IMR-90 (cell line): ENCODE measurements around the gene P2RY10. TPM values are rescaled to one million over a fixed set of nuclear protein-coding genes. Genes with fewer than 3 reads are reported as not detected.

ENCODE experiments used
- ATAC-seq: fragments of 200-7000 bp; cut with Tn5 transposase; 2 replicates; pipeline ENCODE4 v1.9.1; 2020; ENCODE audit warnings: low read depth, mild to moderate bottlenecking, moderate library complexity
- BruUV-seq: library from RNA; stranded (reverse); fragments of 400-500 nt; replicated peaks from 2 replicates; lab custom pipeline; 2021; lab: Mats Ljungman, UMichigan
- CTCF ChIA-PET: fragments of 300-600 bp; formaldehyde crosslinking; extraction: SDS; loops from one replicate; lab custom pipeline; 2021; ENCODE audit warnings: antibody characterized with exemption; lab: Yijun Ruan, JAX
- POLR2A ChIA-PET: fragments of 300-600 bp; sonication (Branson Sonifier 250); formaldehyde crosslinking; loops from one replicate; lab custom pipeline; 2022; ENCODE audit warnings: antibody characterized with exemption; ENCODE audit not compliant: unreplicated experiment; lab: Charles Lee
- DNase-seq: peaks from one replicate; pipeline ENCODE4 v3.0.0; 2013
- H2AFZ ChIP-seq: replicated peaks from 2 replicates; pipeline ENCODE3; 2013; ENCODE audit warnings: low read length, mild to moderate bottlenecking; ENCODE audit not compliant: poor library complexity
- H2AK5ac ChIP-seq: 2 replicates; pipeline ENCODE4 v1.6.1; 2013; ENCODE audit warnings: low read depth, low read length, inconsistent platforms
- H2AK9ac ChIP-seq: replicated peaks from 2 replicates; pipeline ENCODE3; 2013; ENCODE audit warnings: mild to moderate bottlenecking, low read depth, low read length, moderate library complexity; ENCODE audit not compliant: poor library complexity
- H2BK120ac ChIP-seq: 2 replicates; pipeline ENCODE4 v1.6.1; 2013; ENCODE audit warnings: low read depth, low read length, inconsistent platforms
- H2BK15ac ChIP-seq: 3 replicates; pipeline ENCODE4 v1.6.1; 2013; ENCODE audit warnings: low read depth, low read length, inconsistent platforms
- H2BK20ac ChIP-seq: 2 replicates; pipeline ENCODE4 v1.6.1; 2013; ENCODE audit warnings: low read depth, mild to moderate bottlenecking, inconsistent platforms, low read length, moderate library complexity
- H2BK5ac ChIP-seq: 2 replicates; pipeline ENCODE4 v1.6.1; 2013; ENCODE audit warnings: mild to moderate bottlenecking, low read depth, low read length, inconsistent platforms; ENCODE audit not compliant: poor library complexity, severe bottlenecking
- H3K14ac ChIP-seq: replicated peaks from 2 replicates; pipeline ENCODE4 v1.6.1; 2013; ENCODE audit warnings: low read depth, low read length, inconsistent platforms
- H3K18ac ChIP-seq: 2 replicates; pipeline ENCODE4 v1.6.1; 2013; ENCODE audit warnings: low read depth, low read length, control low read depth
- H3K23ac ChIP-seq: 2 replicates; pipeline ENCODE4 v1.6.1; 2013; ENCODE audit warnings: low read depth, low read length, inconsistent platforms
- H3K27ac ChIP-seq: 2 replicates; pipeline ENCODE4 v1.5.1; 2013; ENCODE audit warnings: mild to moderate bottlenecking, control low read depth, low read length; ENCODE audit not compliant: insufficient read depth
- H3K27me3 ChIP-seq: 2 replicates; pipeline ENCODE4 v1.6.1; 2013; ENCODE audit warnings: low read length; ENCODE audit not compliant: control insufficient read depth, insufficient read depth
- H3K36me3 ChIP-seq: 2 replicates; pipeline ENCODE4 v1.6.1; 2013; ENCODE audit warnings: low read length, mixed read lengths; ENCODE audit not compliant: control insufficient read depth, insufficient read depth
- H3K4ac ChIP-seq: 2 replicates; pipeline ENCODE4 v1.6.1; 2013; ENCODE audit warnings: low read depth, low read length, inconsistent platforms
- H3K4me1 ChIP-seq: 2 replicates; pipeline ENCODE4 v1.6.1; 2013; ENCODE audit warnings: low read length, mixed read lengths; ENCODE audit not compliant: control insufficient read depth, insufficient read depth
- H3K4me2 ChIP-seq: 2 replicates; pipeline ENCODE4 v1.6.1; 2013; ENCODE audit warnings: low read depth, mild to moderate bottlenecking, control low read depth, low read length, moderate library complexity
- H3K4me3 ChIP-seq: 2 replicates; pipeline ENCODE4 v1.5.1; 2013; ENCODE audit warnings: low read depth, mild to moderate bottlenecking, control low read depth, low read length, moderate library complexity; ENCODE audit not compliant: insufficient read depth
- H3K56ac ChIP-seq: 2 replicates; pipeline ENCODE4 v1.6.1; 2013; ENCODE audit warnings: low read length, inconsistent platforms; ENCODE audit not compliant: insufficient read depth; ENCODE audit errors: extremely low read depth
- H3K79me1 ChIP-seq, 2 experiments: 2 replicates each; pipeline ENCODE4 v1.6.1; 2013; ENCODE audit warnings: low read length in 2 of 2, inconsistent platforms in 1 of 2, low read depth in 1 of 2
- H3K9ac ChIP-seq: 2 replicates; pipeline ENCODE4 v1.6.1; 2013; ENCODE audit warnings: low read depth, low read length, control low read depth
- H3K9me1 ChIP-seq: 2 replicates; pipeline ENCODE4 v1.6.1; 2013; ENCODE audit warnings: low read length, inconsistent platforms; ENCODE audit not compliant: insufficient read depth
- H3K9me3 ChIP-seq: 2 replicates; pipeline ENCODE4 v1.6.1; 2013; ENCODE audit warnings: low read length; ENCODE audit not compliant: control insufficient read depth, insufficient read depth
- H4K20me1 ChIP-seq: 2 replicates; pipeline ENCODE4 v1.6.1; 2013; ENCODE audit warnings: low read length, inconsistent platforms; ENCODE audit not compliant: insufficient read depth
- H4K5ac ChIP-seq: 2 replicates; pipeline ENCODE4 v1.6.1; 2013; ENCODE audit warnings: mild to moderate bottlenecking, low read depth, low read length, control low read depth
- H4K8ac ChIP-seq, 2 experiments: 2 replicates each; pipeline ENCODE4 v1.6.1; 2013; ENCODE audit warnings: low read depth in 2 of 2, low read length in 2 of 2, control low read depth in 1 of 2, inconsistent platforms in 1 of 2
- H4K91ac ChIP-seq: 2 replicates; pipeline ENCODE4 v1.6.1; 2013; ENCODE audit warnings: low read depth, low read length, inconsistent platforms; ENCODE audit not compliant: insufficient read depth
- BHLHE40 ChIP-seq: fragments of 150-350 bp; IDR thresholded peaks from 2 replicates; pipeline ENCODE4 v1.6.1; 2016; ENCODE audit warnings: mild to moderate bottlenecking, low read depth, low read length
- CEBPB ChIP-seq: IDR thresholded peaks from 2 replicates; pipeline ENCODE4 v1.6.1; 2012; ENCODE audit warnings: low read depth, low read length, improper control_type of control experiment
- CHD1 ChIP-seq: IDR thresholded peaks from 2 replicates; pipeline ENCODE4 v1.6.1; 2012; ENCODE audit warnings: low read depth, low read length, improper control_type of control experiment
- CTCF ChIP-seq: conservative IDR thresholded peaks from 2 replicates; pipeline ENCODE4 v1.5.1; 2012; ENCODE audit warnings: mild to moderate bottlenecking, low read depth, low read length, improper control_type of control experiment
- FOS ChIP-seq: fragments of 150-350 bp; IDR thresholded peaks from 2 replicates; pipeline ENCODE4 v1.6.1; 2016; ENCODE audit warnings: low read depth, low read length
- MAFK ChIP-seq: IDR thresholded peaks from 2 replicates; pipeline ENCODE4 v1.6.1; 2012; ENCODE audit warnings: low read depth, low read length, improper control_type of control experiment
- MAZ ChIP-seq: IDR thresholded peaks from 2 replicates; pipeline ENCODE4 v1.6.1; 2012; ENCODE audit warnings: low read depth, mild to moderate bottlenecking, low read length, improper control_type of control experiment, moderate library complexity, borderline replicate concordance
- POLR2A ChIP-seq: IDR thresholded peaks from 2 replicates; pipeline ENCODE4 v1.6.1; 2012; ENCODE audit warnings: mild to moderate bottlenecking, low read depth, low read length
- RAD21 ChIP-seq: IDR thresholded peaks from 2 replicates; pipeline ENCODE4 v1.6.1; 2012; ENCODE audit warnings: low read length, improper control_type of control experiment
- RCOR1 ChIP-seq: IDR thresholded peaks from 2 replicates; pipeline ENCODE4 v1.6.1; 2012; ENCODE audit warnings: mild to moderate bottlenecking, low read length, improper control_type of control experiment; ENCODE audit not compliant: insufficient replicate concordance
- RFX5 ChIP-seq: IDR thresholded peaks from 2 replicates; pipeline ENCODE4 v1.8.0; 2012; ENCODE audit warnings: low read depth, mild to moderate bottlenecking, low read length, moderate library complexity
- SMC3 ChIP-seq: fragments of 150-350 bp; IDR thresholded peaks from 2 replicates; pipeline ENCODE4 v1.6.1; 2016; ENCODE audit warnings: low read depth, mild to moderate bottlenecking, antibody characterized with exemption, low read length, moderate library complexity
- WGBS, 2 experiments: methylation state at CpG; one replicate each; pipeline versions ENCODE4 v1.1.5 to v1.1.7; 2013; ENCODE audit warnings: missing lambda C conversion rate in 2 of 2; ENCODE audit not compliant: insufficient read length in 1 of 2; ENCODE audit errors: extremely low coverage in 2 of 2; 5-methylcytosine and 5-hydroxymethylcytosine counted together
- dilution Hi-C: fragments of 300-500 bp; cut with HindIII; formaldehyde crosslinking; loops from one replicate; pipeline ENCODE4 v1.14.3; 2018; ENCODE audit warnings: low sequenced_read_pairs; ENCODE audit not compliant: unreplicated experiment
- in situ Hi-C: fragments of 300-500 bp; cut with MboI; formaldehyde crosslinking; loops from 3 replicates; pipeline ENCODE4 v1.14.3; 2019; ENCODE audit warnings: low sequenced_read_pairs, inconsistent platforms, mixed read lengths
- intact Hi-C: fragments of 100-400 bp; cut with micrococcal nuclease; formaldehyde crosslinking; loops from 2 replicates; pipeline ENCODE4 v1.10.0; 2022
- polyA plus RNA-seq, 3 experiments: library from polyadenylated mRNA; depleted of rRNA; stranded (reverse); fragments of >200 nt; gene quantifications; 2 replicates each; pipeline ENCODE4 v1.2.3, GENCODE V29; 2012; ENCODE audit warnings: low replicate concordance in 1 of 3
- total RNA-seq: library from RNA; depleted of rRNA; stranded (reverse); fragments of >200 nt; gene quantifications from 2 replicates; pipeline ENCODE4 v1.2.3, GENCODE V29; 2012
- TF ChIP-seq, protein P1 (sequence below): fragments of 150-350 bp; IDR thresholded peaks from 2 replicates; pipeline ENCODE4 v1.6.1; 2017; ENCODE audit warnings: mild to moderate bottlenecking, antibody characterized with exemption, low read length, low read depth
- TF ChIP-seq, protein P2 (sequence below): fragments of 150-350 bp; IDR thresholded peaks from 2 replicates; pipeline ENCODE4 v1.6.1; 2016; ENCODE audit warnings: low read depth, mild to moderate bottlenecking, low read length, moderate library complexity, borderline replicate concordance

Gene P2RY10
- total and polyA plus RNA-seq, 2 of the 4 experiments (the other 2 are of a cell fraction) = not detected

- intact Hi-C loops = no loop called here
- Histone ChIP-seq H3K79me1 (no peaks in the 10 kb centered on the region), H4K8ac (no peak overlapping the region), H2BK5ac (no peak overlapping the region), H4K5ac (no peak overlapping the region), H2AFZ (no peak overlapping the region), H4K91ac (no peak overlapping the region), H3K9me3 (no peaks in the 10 kb centered on the region), H3K4me3 (no peak overlapping the region), H2BK120ac (no peak overlapping the region), H3K4me2 (no peak overlapping the region), H3K56ac (no peak overlapping the region), H2AK5ac (no peak overlapping the region), H3K36me3 (no peaks in the 10 kb centered on the region), H3K4ac (no peak overlapping the region), H3K27ac (no peak overlapping the region), H3K14ac (no peak overlapping the region), H3K27me3 (no peaks in the 10 kb centered on the region), H3K23ac (no peak overlapping the region), H3K18ac (no peak overlapping the region), H3K9ac (no peak overlapping the region), H4K20me1 (no peaks in the 10 kb centered on the region), H3K9me1 (no peaks in the 10 kb centered on the region), H3K4me1 (no peaks in the 10 kb centered on the region), H2AK9ac (no peak overlapping the region), H2BK20ac (no peak overlapping the region), H2BK15ac (no peak overlapping the region)
- no peak for TF ChIP-seq MAFK
- TF ChIP-seq CTCF = no peak
- no peak for TF ChIP-seq CHD1
- no peak for TF ChIP-seq RFX5
- TF ChIP-seq BHLHE40 = no peak
- TF ChIP-seq MAZ = no peak
- no peak for TF ChIP-seq SMC3
- no peak for TF ChIP-seq RAD21
- TF ChIP-seq, protein P1, sequence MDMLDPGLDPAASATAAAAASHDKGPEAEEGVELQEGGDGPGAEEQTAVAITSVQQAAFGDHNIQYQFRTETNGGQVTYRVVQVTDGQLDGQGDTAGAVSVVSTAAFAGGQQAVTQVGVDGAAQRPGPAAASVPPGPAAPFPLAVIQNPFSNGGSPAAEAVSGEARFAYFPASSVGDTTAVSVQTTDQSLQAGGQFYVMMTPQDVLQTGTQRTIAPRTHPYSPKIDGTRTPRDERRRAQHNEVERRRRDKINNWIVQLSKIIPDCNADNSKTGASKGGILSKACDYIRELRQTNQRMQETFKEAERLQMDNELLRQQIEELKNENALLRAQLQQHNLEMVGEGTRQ = no peak
- no peak for TF ChIP-seq FOS
- no peak for TF ChIP-seq POLR2A
- no peak for TF ChIP-seq CEBPB
- TF ChIP-seq, protein P2, sequence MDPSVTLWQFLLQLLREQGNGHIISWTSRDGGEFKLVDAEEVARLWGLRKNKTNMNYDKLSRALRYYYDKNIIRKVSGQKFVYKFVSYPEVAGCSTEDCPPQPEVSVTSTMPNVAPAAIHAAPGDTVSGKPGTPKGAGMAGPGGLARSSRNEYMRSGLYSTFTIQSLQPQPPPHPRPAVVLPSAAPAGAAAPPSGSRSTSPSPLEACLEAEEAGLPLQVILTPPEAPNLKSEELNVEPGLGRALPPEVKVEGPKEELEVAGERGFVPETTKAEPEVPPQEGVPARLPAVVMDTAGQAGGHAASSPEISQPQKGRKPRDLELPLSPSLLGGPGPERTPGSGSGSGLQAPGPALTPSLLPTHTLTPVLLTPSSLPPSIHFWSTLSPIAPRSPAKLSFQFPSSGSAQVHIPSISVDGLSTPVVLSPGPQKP = no peak
- TF ChIP-seq RCOR1 = no peak
- ChIA-PET CTCF (no interaction called here), POLR2A (no interaction called here)
- dilution Hi-C loops = no loop called here
- in situ Hi-C loops = no loop called here
- ATAC-seq (no peak), DNase-seq (no peak)
- WGBS, 2 experiments = no CpG with 5 or more reads among the region's 3 CpGs
- BruUV-seq = no TSS peak
Measured at GRCh38 chrX:78950009-78950835, 5.0 kb downstream of the P2RY10 start.
